Activated CD4-positive, alpha-beta T cell treated with anti-CD3 and anti-CD28 coated beads for 4 hours (primary cell): ENCODE measurements around the gene DGAT2L6.
"Not testable (repeated sequence)": the region's sequence is repeated elsewhere in the genome, so short reads cannot be mapped to it uniquely, and the experiment has no call there.

Experiments
- DNase-seq, 2 donors: peaks; one replicate each; pipeline ENCODE4 v3.0.0-alpha.2; 2020

The DGAT2L6 gene

DNA sequence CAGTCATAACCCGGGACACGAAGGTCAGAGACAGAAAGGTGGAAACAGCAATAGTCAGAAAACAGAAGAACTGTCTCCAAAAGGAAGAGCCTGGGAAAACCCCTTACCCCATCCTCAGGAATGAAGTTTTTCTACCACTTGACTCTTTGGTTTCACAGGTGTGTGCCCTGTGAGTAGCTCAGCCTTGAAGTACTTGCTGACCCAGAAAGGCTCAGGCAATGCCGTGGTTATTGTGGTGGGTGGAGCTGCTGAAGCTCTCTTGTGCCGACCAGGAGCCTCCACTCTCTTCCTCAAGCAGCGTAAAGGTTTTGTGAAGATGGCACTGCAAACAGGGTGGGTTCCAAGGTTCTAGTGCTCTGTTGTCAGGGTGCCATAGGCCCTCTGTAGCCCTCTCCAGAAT is 24.4 kb downstream of the DGAT2L6 start:
- DNase-seq = no peak

DNA sequence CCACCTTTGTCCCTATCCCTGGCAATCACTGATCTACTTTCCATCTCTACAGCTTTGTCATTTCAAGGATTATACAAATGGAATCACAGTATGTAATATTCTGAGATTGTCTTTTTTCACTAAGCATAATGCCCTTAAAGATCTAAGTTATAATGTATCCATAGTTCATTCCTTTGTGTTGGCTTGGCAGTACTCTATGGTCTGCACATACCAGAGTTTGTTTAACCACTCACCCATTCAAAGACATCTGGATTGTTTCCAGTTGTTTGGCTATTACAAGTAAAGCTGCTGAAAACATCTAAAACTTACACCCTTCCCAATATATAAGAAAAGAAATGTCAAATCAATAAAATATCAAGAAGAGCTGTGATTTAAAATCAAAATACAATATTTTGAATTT is 31.2 kb downstream of the DGAT2L6 start:
- DNase-seq = no peak

GRCh38 chrX:70209570-70209969 is 32.3 kb downstream of the DGAT2L6 start:
- not testable (repeated sequence) for DNase-seq

DNA sequence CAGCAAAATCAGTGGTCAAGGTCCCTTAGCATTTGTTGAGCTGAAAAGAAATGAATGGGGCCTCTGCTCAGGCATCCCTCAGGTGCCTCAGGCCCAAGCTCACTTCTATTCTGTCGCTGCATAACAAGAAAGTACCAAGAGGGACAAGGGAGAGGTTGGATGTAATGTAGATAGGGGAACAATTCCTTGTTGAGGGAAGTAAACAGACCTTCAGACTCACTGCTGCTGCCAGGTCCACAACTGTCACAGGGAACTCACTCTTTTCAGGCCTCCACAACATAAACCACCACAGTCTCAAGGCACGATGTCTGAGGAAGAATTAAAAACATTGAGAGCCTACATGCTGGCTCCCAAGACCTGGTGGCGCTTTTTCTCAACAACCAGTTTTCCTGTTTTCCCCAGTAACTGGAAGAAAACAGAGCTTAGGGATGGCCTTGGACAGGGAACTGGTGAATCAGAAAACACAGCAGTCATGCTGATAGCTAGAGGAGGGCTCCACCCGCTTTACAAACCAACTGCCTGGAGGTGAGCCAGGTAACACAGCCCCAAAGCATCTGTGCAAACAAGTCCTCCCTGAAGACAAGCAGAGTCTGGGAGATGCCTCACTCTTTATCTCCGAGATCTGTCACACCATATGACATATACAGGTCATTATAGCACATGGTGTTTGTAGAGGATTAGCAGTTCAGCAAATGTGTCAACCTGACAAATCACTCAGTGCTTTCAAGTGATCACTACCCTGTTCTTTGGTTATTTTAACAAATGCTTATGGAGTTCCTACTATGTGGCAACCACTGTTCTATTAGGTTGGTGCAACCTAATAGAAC is 42.9 kb downstream of the DGAT2L6 start:
- DNase-seq = no peak

GRCh38 chrX:70226048-70226447 is 48.8 kb downstream of the DGAT2L6 start:
- DNase-seq = no peak

DNA sequence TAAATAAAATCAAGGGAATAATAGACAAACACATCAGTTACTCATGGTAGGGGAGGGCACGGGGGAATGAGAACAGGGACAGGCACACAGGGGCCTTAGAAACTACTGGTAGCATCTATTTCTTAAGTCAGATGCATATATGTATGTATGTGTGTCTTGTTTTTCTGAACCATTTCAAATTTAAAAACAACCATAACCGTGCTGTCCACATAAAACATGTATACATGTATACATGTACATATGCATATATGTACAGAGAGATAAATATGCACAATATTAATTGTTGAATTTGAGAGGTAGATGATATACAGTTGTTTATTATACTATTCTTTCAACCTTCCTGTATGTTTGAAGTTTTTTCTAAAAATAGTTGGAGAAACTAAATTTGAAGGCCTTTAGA is 49.4 kb downstream of the DGAT2L6 start:
- no peak for DNase-seq

GRCh38 chrX:70231666-70232065 is 54.4 kb downstream of the DGAT2L6 start:
- DNase-seq = no peak

DNA sequence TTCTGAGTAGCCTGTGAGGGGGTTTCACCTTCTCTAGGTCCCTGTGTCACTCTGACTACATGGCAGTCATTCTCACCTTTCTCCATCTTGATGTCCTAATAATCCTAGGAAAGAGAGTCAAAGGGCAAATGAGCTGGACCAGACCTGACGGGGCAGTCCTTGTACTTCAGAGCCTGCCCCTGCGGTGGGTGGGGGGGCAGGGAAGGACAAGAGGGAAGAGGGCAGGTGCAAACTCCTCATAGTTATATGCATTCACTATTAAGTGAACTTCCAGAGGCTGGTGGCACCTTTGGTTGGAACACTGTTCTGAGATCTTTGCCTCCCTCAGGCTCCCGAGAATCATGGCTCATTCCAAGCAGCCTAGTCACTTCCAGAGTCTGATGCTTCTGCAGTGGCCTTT is 57.1 kb downstream of the DGAT2L6 start, which contains the start of gene AWAT1:
TSS of gene AWAT1 (plus strand) at position 301 of the 400 bp plus-strand sequence. CDS start at position 342, 41 bp downstream.
- no peak for DNase-seq

DNA sequence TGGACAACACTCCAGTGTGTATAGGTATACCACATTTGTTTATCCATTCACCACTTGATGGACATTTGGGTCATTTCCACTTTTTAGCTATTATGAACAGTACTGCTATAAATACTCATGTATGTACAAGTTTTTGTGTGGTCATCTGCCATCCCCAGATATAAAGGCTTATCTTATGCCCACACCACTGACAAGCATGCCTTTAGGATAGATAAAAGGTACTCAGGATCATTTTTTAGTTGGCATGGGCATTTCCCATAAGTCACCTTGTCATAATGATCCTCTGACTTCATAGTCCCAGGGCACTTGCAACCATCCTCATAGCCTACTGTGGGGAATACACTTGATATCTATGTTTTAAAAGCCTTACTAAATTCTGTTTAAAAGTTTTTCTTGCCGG is 63.5 kb downstream of the DGAT2L6 start:
- DNase-seq = no peak

GRCh38 chrX:70241501-70241900 is 64.2 kb downstream of the DGAT2L6 start:
- no peak for DNase-seq

DNA sequence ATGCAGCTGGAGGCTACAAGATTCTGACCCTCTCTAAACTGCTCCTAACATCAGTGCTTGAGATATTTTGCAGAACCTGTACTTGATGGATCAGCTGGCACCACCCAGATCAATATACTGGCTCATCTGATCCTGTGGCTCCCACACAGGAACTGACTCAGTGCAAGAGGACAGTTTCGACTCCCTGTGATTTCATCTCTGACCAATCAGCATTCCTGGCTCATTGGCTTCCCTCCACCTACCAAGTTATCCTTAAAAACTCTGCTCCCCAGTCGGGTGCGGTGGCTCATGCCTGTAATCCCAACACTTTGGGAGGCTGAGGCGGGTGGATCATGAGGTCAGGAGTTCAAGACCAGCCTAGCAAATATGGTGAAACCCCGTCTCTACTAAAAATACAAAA is 66.3 kb downstream of the DGAT2L6 start:
- DNase-seq = not testable (repeated sequence)

DNA sequence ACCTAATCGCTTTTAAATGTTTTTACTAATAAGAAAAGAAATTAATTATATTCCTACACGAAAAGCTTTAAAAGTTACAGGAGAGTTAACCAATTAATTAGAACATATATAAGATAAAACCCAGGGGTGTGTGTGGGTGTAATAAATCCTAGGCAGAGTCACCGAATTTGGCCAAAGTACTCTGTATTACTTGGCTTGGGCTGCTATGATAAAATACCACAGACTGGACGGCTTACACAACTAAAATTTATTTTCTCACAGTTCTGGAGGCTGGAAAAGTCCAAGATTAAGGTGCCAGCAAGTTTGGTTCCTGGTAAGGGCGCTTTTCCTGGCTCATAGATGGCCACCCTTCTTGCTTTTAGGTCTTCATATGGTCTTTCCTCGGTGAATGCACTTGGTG is 67.6 kb downstream of the DGAT2L6 start:
- no peak for DNase-seq

DNA sequence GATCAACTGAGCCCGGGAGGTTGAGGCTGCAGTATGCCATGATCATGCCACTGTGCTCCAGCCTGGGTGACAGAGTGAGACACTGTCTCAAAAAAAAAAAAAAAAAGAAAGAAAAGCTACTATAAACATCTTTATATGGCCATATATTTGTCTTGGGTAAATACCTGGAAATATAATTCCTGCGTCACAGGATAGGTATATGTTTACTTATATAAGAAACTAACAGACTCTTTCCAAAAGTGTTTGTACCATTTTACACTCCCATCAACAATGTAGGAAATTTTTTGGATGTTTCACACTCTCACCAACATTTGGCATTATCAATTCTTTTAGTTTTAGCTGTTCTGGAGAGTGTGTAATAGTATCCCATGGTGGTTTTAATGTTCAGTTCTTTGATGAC is 70.0 kb downstream of the DGAT2L6 start:
- DNase-seq = no peak

GRCh38 chrX:70252491-70252890 is 75.2 kb downstream of the DGAT2L6 start:
- DNase-seq = no peak

DNA sequence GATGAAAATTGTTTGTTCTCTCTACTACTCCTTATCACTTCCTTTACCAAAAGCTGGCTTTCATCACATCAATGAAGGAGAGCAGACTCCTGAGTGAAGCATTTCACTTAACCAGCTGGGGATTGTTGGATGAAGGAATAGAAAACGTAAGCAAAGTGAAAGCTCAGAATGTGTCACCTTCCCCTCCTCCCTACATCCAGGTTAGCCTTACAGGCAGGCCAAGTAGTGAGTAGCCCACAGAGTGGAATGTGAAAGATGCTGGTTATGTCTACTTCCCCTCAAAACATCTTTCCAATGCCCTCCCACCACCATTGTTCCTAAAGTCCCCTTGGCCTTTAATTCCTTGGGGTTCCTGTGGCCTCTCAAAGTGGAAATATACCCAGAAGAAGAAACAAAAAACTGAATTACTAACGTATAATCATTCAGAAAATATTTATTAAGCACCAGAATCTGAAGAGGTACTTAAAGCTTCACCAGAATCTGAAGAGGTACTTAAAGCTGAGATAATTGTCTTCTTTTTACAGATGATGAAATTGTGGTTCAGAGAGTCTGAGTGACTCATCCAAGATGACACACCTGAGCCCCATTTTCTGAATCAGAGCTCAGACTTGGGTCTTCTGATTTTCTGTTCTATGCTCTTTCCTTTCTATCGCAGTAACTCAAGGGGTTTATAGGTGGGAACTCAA is 76.2 kb downstream of the DGAT2L6 start:
- no peak for DNase-seq

GRCh38 chrX:70254063-70254400 is 76.7 kb downstream of the DGAT2L6 start:
- DNase-seq = no peak

DNA sequence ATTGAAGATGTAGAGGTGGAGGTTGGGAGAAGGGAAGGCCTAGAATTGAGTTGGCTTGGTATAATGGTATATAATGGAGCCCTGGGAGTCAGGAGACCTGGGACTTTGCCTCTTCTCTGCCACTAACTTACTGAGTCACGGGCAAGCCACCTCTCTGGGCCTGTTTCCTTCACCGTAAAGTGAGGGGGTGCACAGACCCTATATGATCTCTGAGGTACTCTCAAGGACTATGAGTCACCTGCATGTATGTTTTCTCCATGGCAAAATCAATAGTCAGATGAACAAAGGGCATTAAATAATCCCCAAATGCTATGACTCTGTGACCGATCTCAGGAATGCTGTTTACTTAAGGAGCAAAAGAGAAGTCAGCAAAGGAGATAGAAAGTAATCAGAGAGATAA is 77.6 kb downstream of the DGAT2L6 start:
- DNase-seq = no peak
